ACHN (cell line): Measurements from ENCODE around the gene STK32C.

Experiments
- DNase-seq: peaks from one replicate; pipeline ENCODE4 v3.0.0-alpha.2; 2015
- in situ Hi-C: cut with HindIII; loops from 2 replicates; pipeline ENCODE4 v1.10.0; 2017; ENCODE audit warnings: low sequenced_read_pairs, low pct_ligation_motif_present, low pct_unique_long_range_greater_than_20kb

STK32C gene

DNA sequence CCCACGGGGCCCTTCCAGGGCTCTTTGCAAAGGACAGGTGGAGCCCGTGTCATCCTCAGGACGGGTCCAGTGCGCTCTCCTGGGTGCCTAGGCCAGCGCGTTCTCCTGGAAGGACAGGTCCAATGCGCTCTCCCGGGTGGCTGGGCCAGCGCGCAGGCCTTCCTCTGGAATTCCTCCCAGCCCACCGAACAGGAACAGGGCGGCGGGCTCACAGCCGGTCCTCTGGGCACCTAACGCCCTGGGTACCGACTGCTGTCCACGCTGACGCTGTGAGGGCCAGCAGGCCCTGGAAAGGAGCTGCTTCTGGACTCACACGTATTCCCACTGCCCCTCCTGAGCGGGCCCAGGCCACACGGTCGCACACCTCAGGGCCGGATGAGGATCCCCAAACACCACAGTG lies 49.3 kb downstream of the STK32C start:
- in situ Hi-C loops: no loop called here
- DNase-seq: no peak

DNA sequence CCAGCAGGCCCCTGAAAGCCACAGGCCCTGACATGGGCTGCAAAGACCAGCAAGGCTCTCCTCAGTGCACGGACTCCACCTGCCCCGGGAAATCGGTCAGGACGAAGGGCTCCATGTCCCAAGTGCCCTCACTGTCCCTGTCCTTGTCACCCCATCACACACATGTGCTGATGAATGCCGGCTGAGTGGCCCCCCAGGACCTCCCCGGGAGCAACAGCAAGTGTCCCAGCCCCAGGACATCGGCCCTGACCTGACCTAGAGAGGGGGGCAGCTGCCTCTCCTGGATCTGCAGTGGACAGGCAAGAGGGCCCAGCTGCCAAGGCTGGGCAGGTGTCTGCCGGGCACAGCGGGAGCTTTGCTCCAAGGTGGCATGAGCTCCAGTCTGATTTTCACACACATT lies 49.8 kb downstream of the STK32C start:
- in situ Hi-C loops: no loop called here
- no peak for DNase-seq

DNA sequence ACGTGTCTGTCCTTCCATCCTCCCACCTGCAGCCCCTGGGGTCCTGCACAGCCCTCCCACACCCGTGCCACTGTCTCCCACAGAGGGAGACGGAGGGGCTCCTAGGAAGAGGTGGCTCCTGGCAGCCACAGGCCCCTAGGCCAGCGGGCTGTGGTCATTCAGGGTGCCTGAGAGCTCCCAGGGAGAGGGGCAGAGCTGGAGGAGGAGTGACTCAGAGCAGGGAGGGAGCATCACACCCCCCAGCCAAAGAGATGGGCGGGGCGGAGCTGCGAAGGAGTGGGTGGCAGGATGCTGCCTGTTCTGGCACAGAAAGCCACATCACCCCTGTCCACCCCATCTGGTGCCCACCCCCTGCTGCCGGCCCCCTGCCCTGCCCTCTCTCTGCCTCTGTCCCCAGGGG lies 50.5 kb downstream of the STK32C start:
- DNase-seq: peak; percentile 48
- in situ Hi-C loops: no loop called here

DNA sequence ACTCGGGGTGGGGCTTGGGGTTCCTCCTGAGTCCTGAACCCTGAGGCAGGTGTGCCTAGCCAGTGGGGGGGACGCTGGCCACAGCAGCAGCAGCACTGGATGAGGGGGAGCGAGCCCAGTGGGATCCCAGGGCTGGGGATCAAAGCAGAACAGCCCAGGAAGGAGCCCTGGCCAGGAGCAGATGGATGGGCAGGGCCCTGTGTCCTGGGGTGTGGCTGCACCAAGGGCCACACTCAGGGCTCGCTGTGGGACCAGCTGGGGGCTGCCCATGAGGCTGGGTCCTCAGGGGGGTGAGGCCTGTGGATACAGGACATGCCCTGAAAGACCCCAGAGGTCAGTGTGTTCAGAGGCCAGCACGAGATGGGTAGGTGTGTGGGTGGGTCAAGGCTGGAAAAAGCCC lies 50.9 kb downstream of the STK32C start:
- DNase-seq: no peak
- in situ Hi-C loops: no loop called here

DNA sequence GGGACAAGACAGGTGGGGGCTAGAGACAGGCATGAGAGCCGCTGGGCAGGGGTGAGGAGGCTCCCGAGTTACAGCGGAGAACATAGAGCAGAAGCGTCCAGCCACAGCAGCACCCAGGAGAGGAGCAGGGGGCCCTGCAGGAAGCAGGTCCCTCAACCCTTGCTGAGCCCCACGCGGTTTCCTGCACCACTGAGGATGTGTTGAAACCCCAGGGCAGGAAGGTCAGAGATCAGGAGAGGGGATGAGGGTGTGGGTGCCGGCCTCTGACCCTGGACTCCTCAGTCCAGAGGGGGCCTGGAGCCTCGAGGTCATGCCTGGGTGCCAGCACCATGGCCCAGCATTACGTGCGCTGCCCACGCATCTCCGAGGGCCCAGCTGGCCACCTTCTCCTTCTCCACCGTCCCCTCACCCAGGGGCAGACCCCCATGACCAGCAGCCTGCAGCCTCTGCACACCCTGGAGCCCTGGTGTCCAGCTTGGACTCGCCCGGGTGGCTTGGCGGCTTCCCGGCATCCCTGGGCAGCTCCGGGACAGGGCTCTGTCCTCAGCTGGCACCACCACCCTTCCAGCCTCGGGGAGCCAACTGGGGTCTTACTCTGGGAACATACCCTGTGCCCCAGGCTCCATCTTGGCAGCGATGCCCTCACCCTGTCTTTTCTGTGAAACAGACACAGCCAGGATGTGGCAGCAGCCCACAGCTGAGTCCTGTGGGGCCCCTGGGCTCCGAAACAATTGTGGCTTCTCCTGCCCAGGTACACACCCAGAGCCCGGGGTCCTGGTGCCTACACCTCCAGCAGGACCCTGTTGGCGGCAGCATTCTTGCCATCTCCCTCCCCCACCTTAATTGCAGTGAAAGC lies 52.0 kb downstream of the STK32C start:
- no peak for DNase-seq

DNA sequence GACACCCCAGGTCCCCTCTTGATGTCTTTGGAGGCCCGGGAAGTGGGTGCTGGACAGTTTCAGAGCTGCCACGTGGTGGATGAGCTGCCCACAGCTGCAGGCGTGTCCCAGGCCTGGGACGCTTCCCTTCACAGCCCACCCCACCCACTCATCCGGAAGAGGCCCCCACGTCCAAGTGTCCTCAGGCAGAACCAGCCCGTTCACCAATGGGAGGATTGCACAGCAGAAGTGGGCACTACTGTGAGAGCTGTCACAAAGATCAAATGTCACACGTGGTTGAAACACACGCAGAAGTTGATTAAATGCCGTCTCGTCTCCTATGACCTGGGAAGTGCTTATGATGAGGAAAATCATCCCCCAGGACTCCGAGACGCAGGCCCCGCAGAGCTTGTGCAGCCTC lies 52.9 kb downstream of the STK32C start:
- DNase-seq: no peak
- in situ Hi-C loops: no loop called here

More for the DNA sequence above, 52.0 kb downstream of the STK32C start:
- in situ Hi-C loops: no loop called here

DNA sequence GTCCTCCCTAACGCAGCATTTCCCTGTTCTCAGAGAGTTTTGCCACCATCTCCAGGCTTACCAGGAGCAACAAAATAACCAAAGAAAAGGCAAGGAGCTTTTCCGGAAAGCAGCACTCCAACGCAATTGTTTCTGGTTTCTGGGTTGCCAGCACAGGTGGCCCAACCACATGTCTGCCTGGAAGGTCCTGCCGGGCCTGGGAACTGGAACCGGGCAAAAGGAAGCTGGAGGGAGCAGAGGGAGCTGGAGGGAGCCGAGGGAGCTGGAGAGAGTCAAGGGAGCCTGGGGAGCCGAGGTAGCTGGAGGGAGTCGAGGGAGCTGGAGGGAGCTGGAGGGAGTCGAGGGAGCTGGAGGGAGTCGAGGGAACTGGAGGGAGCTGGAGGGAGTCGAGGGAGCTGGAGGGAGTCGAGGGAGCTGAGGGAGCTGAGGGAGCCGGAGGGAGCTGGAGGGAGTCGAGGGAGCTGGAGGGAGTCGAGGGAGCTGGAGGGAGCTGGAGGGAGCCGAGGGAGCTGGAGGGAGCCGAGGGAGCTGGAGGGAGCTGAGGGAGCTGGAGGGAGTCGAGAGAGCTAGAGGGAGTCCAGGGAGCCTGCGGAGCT lies 54.6 kb downstream of the STK32C start:
- DNase-seq: no peak
- in situ Hi-C loops: no loop called here

DNA sequence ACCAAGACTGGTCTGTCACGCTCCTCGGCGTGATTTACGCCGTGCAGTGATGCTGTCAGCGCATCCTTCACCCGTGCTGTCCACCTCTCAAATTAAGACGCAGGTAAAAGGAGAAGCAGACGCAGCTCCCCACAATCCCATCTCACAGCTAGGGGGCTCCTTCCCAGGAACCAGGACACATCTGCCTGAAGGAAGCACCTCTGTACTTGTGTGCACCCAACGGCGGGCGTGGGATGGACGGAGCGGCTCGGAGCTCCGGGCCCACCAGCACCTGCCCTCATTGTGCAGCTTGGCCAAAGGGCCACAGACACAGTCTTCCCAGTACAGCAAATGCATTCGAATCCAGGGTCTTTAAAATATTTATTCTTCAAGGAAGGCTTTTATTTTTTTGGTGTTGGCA lies 55.3 kb downstream of the STK32C start:
- in situ Hi-C loops: no loop called here
- no peak for DNase-seq

DNA sequence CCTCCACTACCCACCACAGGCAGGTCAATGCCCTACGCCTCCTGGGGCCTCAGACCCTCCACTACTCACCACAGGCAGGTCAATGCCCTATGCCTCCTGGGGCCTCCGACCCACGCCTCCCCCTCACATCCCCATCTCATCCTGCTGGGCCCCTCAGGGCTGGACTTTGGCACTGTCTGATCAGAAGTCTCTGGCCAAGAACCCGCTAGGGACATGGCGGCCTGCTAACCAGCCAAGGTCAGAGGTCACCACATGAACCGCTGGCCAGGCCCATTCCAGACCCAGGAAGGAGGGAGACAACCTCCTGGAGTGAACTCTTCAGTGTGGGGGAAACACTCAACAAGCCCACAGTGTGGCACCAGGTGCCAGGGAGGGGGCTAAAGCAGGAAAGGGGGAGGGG lies 55.8 kb downstream of the STK32C start:
- DNase-seq: no peak
- in situ Hi-C loops: no loop called here

DNA sequence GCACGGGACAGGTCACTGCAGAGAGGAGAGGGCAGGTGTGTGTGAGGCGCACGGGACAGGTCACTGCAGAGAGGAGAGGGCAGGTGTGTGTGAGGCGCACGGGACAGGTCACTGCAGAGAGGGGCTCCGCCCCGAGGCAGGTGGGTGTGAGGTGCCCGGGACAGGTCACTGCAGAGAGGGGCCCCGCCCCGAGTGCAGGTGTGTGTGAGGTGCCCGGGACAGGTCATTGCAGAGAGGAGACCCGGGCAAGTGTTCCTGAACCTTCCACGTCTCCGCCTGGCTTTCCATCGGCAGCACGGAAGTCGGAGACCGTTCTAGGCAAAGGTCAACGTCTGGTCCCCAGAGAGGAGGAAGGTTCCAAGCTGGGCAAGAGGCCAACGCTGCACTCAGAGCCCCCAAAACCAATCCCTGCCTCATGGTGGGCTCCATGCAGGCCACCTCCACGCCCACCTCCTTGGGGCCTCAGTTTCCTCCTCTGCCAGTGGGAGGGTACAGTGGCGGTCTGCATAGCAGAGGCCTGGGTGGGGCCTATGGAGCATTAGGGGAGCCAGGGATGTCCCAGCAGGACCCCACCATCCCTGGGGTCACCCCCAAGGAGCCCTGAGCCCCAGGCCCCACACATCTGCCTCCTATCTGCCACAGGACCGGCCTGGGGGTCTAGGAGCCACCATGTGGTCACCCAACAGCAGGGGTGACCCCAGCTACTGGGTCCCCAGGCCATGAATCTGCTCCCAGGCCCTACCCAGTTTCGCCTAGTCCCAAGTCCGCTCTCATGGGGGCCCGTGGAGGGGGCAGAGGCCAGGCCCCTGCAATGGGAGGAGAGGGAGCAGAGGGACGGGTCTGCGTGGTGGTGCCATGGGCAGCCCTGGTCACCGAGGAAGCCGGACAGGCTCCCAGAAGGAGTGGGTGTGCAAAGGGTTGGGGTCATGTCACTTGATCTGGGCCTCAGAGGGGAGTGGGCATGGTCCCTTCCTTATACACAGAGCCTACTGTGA lies 57.0 kb downstream of the STK32C start:
- no peak for DNase-seq
- in situ Hi-C loops: no loop called here

DNA sequence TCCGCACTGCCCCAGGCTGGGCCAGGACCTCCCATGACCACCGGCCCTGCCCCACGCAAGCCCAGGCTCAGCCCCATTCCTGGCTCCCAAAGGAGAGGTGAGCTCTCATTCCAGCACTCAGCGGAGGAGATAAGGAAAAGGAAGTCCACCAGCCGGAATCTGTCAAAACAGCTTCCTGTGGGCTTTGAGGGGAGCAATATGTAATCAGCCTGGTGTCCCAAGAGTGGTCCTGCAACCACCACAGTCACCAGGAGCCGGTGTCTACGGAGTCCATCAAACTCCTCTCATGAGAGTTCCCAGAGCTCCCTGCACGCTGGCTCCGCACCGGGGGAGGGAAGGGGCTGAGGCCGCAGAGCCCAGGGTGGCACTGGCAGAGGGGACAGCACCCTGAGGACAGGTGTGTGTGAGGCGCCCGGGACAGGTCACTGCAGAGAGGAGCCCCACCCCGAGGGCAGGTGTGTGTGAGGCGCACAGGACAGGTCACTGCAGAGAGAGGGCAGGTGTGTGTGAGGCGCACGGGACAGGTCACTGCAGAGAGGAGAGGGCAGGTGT lies 57.9 kb downstream of the STK32C start:
- in situ Hi-C loops: no loop called here
- DNase-seq: no peak

DNA sequence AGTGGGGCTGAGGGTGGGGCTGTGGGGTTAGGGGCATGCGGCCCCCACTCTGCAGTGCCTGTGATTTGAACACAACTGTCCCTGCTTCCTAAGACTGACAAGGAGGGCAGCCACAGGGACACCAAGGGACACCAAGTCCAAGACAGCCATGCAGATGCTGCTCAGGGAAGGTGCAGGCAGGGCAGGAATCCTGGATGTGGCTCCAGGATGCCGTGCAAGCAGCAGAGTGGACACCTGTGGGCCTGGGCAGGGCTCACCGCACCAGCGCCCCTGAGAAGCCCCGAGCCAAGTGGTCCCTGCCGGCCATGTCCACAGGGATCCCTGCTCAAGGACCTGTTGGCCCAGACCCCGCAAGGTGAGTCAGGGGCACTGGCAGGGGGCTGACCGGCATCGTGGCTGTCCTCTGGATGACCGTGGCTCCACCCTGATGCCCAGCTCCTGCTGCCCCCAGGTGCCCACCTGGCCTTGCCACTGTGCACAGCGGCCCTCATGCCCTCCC lies 58.5 kb downstream of the STK32C start:
- in situ Hi-C loops: no loop called here
- DNase-seq: no peak

DNA sequence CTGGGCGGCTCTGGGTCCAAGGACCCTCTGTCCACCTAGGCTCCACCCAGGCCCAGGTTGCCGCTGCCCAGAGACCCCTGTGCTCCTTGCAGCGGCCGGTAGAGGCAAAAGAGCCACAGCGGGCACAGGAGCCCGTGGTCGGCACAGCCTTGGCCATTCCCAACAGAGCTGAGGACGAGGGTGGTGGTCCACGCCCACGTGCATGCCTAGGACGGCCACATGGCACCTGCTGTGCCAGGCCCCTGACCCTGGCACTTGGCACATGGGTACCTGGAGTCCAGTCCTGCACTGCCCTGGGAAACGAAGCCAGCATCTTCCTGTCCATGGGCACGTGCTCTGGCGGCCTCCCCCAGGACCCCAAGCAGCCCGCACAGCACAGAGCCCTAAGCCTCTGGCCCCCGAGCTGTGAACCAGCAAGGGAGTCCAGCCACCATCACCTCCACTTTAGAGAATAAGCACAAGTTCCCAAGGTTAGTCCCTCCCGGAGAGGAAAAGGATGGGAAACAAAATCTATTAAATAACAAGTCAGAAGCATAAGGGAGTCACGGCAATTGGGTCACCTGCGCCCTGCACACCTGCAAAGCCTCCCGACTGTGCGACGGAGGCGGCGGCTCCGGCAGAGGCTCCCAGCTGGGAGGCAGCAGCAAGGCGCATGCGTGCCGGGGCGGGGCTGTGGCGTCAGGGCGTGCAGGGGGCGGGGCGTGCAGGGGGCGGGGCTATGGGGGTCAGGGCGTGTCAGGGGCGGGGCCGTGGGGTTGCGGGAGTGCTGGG lies 59.1 kb downstream of the STK32C start:
- in situ Hi-C loops: no loop called here
- DNase-seq: no peak

DNA sequence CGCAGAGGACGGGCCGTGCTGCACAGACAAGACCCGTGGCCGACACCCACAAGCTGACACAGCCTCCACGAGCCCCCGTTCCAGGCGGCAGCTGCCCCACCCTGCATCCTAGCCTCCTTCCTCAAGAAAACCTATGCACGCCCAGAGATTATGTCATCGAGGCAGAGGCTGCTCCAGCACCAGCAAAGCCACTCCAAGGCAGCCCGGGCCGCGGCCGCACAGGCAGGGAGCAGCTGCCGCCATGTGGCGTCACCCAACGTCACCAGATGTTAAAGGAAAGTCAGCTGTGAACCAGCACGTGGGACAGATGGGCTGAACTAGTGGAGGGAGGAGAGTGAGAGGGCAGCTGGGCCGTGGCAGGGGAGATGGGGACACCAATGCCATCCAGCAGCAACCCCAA lies 59.8 kb downstream of the STK32C start:
- no peak for DNase-seq
- in situ Hi-C loops: no loop called here

DNA sequence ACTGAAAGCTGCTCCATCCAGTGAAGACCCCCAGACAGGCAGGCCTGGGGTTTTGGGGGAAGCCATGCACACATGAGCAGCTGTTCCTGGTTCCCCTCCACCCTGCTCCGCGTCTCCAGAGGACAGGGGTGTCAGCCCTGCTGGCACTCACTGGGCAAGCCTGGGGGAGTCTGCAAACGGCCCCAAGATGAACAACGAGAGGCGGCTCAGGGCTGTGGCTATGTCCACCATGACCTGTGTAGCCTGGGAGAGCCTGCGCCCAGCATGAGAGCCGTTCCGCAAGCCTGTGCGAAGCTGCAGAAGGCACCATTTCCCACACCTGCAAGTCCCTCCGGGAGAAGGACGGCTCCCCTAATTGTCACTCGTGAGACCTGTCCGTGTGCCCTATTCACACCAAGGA lies 61.5 kb downstream of the STK32C start:
- no peak for DNase-seq
- in situ Hi-C loops: no loop called here

DNA sequence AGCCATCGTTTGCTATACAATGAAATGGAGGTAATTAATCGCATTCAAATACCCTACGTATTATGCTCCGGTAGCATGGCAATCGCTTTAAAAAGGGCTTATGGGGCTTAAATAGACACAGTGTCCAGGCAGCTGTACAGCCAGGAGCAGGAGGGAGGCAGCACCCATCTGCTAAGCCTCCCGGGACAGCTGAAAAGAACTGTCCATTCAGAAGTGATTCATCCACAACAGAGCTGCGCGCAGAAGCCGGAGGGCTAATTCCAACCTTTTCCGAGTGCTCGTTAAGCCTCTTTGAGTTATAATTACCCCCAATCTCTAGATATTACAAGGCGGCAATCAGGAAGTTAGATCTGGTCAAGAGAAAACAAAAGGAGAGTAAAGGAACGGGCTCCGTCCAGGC lies 62.7 kb downstream of the STK32C start:
- DNase-seq: no peak
- in situ Hi-C loops: no loop called here

DNA sequence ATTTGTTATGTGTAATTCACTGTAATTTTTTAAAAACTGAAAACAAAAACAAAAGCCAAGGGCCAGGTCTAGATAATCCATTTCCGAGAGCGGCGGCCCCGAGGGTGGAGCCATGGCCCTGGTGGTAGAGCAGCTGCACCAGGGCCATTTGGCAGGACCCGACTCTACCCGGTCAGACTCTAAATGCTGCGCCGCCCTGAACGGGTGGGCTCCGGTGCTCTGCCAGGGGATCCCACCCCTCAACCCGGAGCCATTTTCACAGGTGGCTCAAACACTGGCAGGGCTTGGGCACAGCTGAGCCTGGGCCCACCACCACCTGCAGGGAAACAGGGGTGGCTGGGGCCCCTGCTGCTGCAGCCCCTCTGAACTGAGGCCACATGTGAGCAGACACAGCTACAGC lies 64.1 kb downstream of the STK32C start:
- DNase-seq: no peak
- in situ Hi-C loops: no loop called here

DNA sequence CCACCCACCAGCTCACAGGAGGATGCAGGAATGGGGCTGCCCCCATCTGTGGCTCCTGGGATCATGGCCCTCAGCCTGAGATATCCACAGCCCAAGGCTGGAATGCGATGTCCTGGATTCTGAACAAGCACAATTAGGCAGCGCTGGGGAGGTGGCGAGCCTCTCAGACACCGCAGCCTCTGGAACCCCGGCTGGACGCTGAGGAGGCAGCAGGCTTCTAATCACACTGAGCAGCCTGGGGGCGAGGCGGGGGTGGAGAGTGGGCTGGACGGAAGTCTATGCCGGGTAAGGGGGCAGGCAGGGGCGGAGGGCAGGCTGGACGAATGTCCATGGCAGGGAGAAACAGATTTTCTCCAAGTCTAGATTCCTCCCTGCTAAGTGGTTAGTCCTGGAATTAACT lies 64.6 kb downstream of the STK32C start:
- no peak for DNase-seq
- in situ Hi-C loops: no loop called here
